HCT116 (cell line): ENCODE data around the gene BACH1. TPM values are rescaled to one million over a fixed set of nuclear protein-coding genes. Genes with fewer than 3 reads are reported as not detected.

Source experiments
- ATAC-seq: fragments of 200-7000 bp; cut with Tn5 transposase; 2 replicates; pipeline ENCODE4 v1.9.1; 2020; ENCODE audit warnings: mild to moderate bottlenecking, moderate library complexity
- BruUV-seq: library from RNA; stranded (reverse); fragments of 400-500 nt; replicated peaks from 2 replicates; lab custom pipeline; 2021; lab: Mats Ljungman, UMichigan
- CTCF ChIA-PET: fragments of 300-600 bp; sonication (Branson Sonifier 250); formaldehyde crosslinking; loops from one replicate; lab custom pipeline; 2021; ENCODE audit warnings: antibody characterized with exemption; lab: Charles Lee
- POLR2A ChIA-PET: fragments of 300-600, 350-600 bp; sonication (Branson Sonifier 250); formaldehyde crosslinking; loops from one replicate; lab custom pipeline; 2021; ENCODE audit warnings: antibody characterized with exemption; lab: Charles Lee
- RAD21 ChIA-PET, 2 experiments: fragments of 300-600 bp; sonication (Branson Sonifier 250); formaldehyde crosslinking; loops; one replicate each; lab custom pipeline; 2023; ENCODE audit warnings: low total read pairs in 2 of 2; ENCODE audit not compliant: uncharacterized antibody in 2 of 2, unreplicated experiment in 2 of 2, low non-redundant PET in 1 of 2; lab: Charles Lee
- DNase-seq: peaks from one replicate; pipeline ENCODE4 v3.0.0-alpha.2; 2010; ENCODE audit warnings: low read depth, low spot score
- H2AFZ ChIP-seq: fragments of 200-600 bp; shearing (Covaris generic), sonication (generic); 2 replicates; pipeline ENCODE4 v1.6.1; 2017; ENCODE audit warnings: low read depth, mixed run types, mixed read lengths, antibody characterized with exemption, low read length; ENCODE audit not compliant: poor library complexity, severe bottlenecking
- H3K27ac ChIP-seq: 2 replicates; pipeline ENCODE4 v1.5.1; 2012; ENCODE audit warnings: low read depth, low read length
- H3K27me3 ChIP-seq: fragments of 200-600 bp; sonication (generic); 2 replicates; pipeline ENCODE4 v1.6.1; 2016; ENCODE audit warnings: mixed run types, low read length, mixed read lengths; ENCODE audit not compliant: insufficient read depth
- H3K36me3 ChIP-seq, 2 experiments: fragments of 200-500 bp in 1 of 2; fragments of 200-600 bp in 1 of 2; sonication (Bioruptor generic) in 1 of 2; sonication (generic) in 1 of 2; 2 replicates each; pipeline versions ENCODE4 v1.5.1 to v1.6.1; 2014 to 2016; ENCODE audit warnings: low read length in 2 of 2, inconsistent platforms in 1 of 2, mixed read lengths in 1 of 2, mixed run types in 1 of 2; ENCODE audit not compliant: insufficient read depth in 2 of 2, control insufficient read depth in 1 of 2
- H3K4me1 ChIP-seq, 2 experiments: fragments of 200-600 bp in 1 of 2; sonication (generic) in 1 of 2; 2 replicates each; pipeline versions ENCODE4 v1.5.1 to v1.6.1; 2012 to 2017; ENCODE audit warnings: low read length in 2 of 2, inconsistent platforms in 1 of 2, mild to moderate bottlenecking in 1 of 2, mixed read lengths in 1 of 2, mixed run types in 1 of 2, moderate library complexity in 1 of 2; ENCODE audit not compliant: insufficient read depth in 2 of 2, control insufficient read depth in 1 of 2
- H3K4me2 ChIP-seq: fragments of 200-600 bp; sonication (generic); 2 replicates; pipeline ENCODE4 v1.6.1; 2017; ENCODE audit warnings: mixed run types, low read length, mixed read lengths
- H3K4me3 ChIP-seq, 2 experiments: fragments of 200-600 bp in 1 of 2; sonication (generic) in 1 of 2; replicated peaks in 1 of 2; 2 replicates each; pipeline ENCODE4 v1.5.1; 2011 to 2016; ENCODE audit warnings: low read length in 2 of 2, control low read depth in 1 of 2, low read depth in 1 of 2, mild to moderate bottlenecking in 1 of 2, mixed read lengths in 1 of 2, mixed run types in 1 of 2
- H3K79me2 ChIP-seq: fragments of 200-600 bp; sonication (generic); 2 replicates; pipeline ENCODE4 v1.6.1; 2017; ENCODE audit warnings: mild to moderate bottlenecking, mixed run types, low read length, moderate library complexity, mixed read lengths; ENCODE audit not compliant: insufficient read depth
- H3K9ac ChIP-seq: fragments of 200-600 bp; sonication (generic); 2 replicates; pipeline ENCODE4 v1.6.1; 2016; ENCODE audit warnings: low read length, mixed read lengths
- H3K9me2 ChIP-seq: fragments of 200-600 bp; sonication (generic), shearing (Covaris generic); 2 replicates; pipeline ENCODE4 v1.6.1; 2017; ENCODE audit warnings: mixed run types, mild to moderate bottlenecking, moderate library complexity; ENCODE audit not compliant: insufficient read depth
- H3K9me3 ChIP-seq, 2 experiments: fragments of 200-500 bp in 1 of 2; fragments of 200-600 bp in 1 of 2; sonication (Bioruptor generic) in 1 of 2; sonication (generic) in 1 of 2; 2 replicates each; pipeline ENCODE4 v1.6.1; 2014 to 2017; ENCODE audit warnings: low read length in 2 of 2, mixed read lengths in 2 of 2, inconsistent platforms in 1 of 2, low read depth in 1 of 2, mild to moderate bottlenecking in 1 of 2, mixed run types in 1 of 2, moderate library complexity in 1 of 2; ENCODE audit not compliant: control insufficient read depth in 1 of 2, insufficient read depth in 1 of 2
- H4K20me1 ChIP-seq: fragments of 200-600 bp; sonication (generic), shearing (Covaris generic); 2 replicates; pipeline ENCODE4 v1.6.1; 2017; ENCODE audit warnings: mixed run types, mild to moderate bottlenecking, moderate library complexity; ENCODE audit not compliant: insufficient read depth
- ATF3 ChIP-seq: IDR thresholded peaks from 2 replicates; pipeline ENCODE4 v1.6.1; 2012
- CEBPB ChIP-seq: IDR thresholded peaks from 2 replicates; pipeline ENCODE4 v1.6.1; 2012; ENCODE audit warnings: low read depth
- CTCF ChIP-seq, 3 experiments: fragments of 200-600 bp in 1 of 3; sonication (generic) in 1 of 3; IDR thresholded peaks in 2 of 3; conservative IDR thresholded peaks in 1 of 3; 2 replicates each; pipeline ENCODE4 v1.5.1; 2012 to 2017; ENCODE audit warnings: low read depth in 2 of 3, low read length in 2 of 3, antibody characterized with exemption in 1 of 3, borderline replicate concordance in 1 of 3, control low read depth in 1 of 3, mild to moderate bottlenecking in 1 of 3, mixed read lengths in 1 of 3, mixed run types in 1 of 3, moderate library complexity in 1 of 3; ENCODE audit not compliant: insufficient read depth in 1 of 3
- EZH2 ChIP-seq: fragments of 200-600 bp; sonication (generic); IDR thresholded peaks from 2 replicates; pipeline ENCODE4 v1.6.1; 2017; ENCODE audit warnings: antibody characterized with exemption, mixed run types
- MAX ChIP-seq: IDR thresholded peaks from 2 replicates; pipeline ENCODE4 v1.6.1; 2012
- RAD21 ChIP-seq: IDR thresholded peaks from 2 replicates; pipeline ENCODE4 v1.6.1; 2012; ENCODE audit warnings: low read depth, mild to moderate bottlenecking
- REST ChIP-seq: IDR thresholded peaks from 2 replicates; pipeline ENCODE4 v1.6.1; 2012; ENCODE audit warnings: low read depth
- ZFX ChIP-seq: fragments of 450-650 bp; IDR thresholded peaks from 2 replicates; pipeline ENCODE4 v1.6.1; 2017
- intact Hi-C: fragments of 100-400 bp; cut with micrococcal nuclease; formaldehyde crosslinking; loops from 2 replicates; pipeline ENCODE4 v1.10.0; 2022
- total RNA-seq: library from RNA; stranded (reverse); gene quantifications from one replicate; pipeline ENCODE4 v1.2.1, GENCODE V29; 2021; ENCODE audit not compliant: unreplicated experiment

The BACH1 gene
- total RNA-seq, 1 experiment from 2014 or later, result 28.4 TPM

- intact Hi-C loops, result loop anchor here (1.0 to 10.0 kb wide), 3 partner anchors 208 to 1713 kb away; no protein-coding TSS in a partner anchor
- no TSS peak for BruUV-seq
- H3K9me2 ChIP-seq, result no peaks in the 10 kb centered on the region
- peak; percentile 67 for DNase-seq
- ATAC-seq, result peak; percentile 88
- H3K27me3 ChIP-seq, result no peaks in the 10 kb centered on the region
- no peaks in the 10 kb centered on the region for H3K4me1 ChIP-seq
- CTCF ChIA-PET, result interaction anchor here (0.7 to 3.9 kb wide), 9 partner anchors 11 to 297 kb away, joined by 3 to 35 read pairs (median 4); no protein-coding TSS in a partner anchor
- RAD21 ChIA-PET, result interaction anchor here (1.0 to 1.3 kb wide), 2 partner anchors 207 to 281 kb away, joined by 3 read pairs; no protein-coding TSS in a partner anchor
- no peak overlapping the region for H3K27ac ChIP-seq
- TF ChIP-seq CEBPB (no peak), MAX (no peak), REST (no peak), EZH2 (no peak), RAD21 (peak; percentile 77), ATF3 (no peak), ZFX (no peak), CTCF (IDR thresholded peaks at IDR 0.05 in 2 of 3, conservative IDR thresholded peaks at IDR 0.05 in 1 of 3; ENCODE audit: borderline replicate concordance in 1 of 3, insufficient read depth in 1 of 3, low read depth in 2 of 3, low read length in 2 of 3) (peak; percentile 59 to 82 (median 61); a peak in 5 of 6 replicates)
- no peak overlapping the region for H3K4me2 ChIP-seq
- POLR2A ChIA-PET, result no interaction called here
- no peak overlapping the region for H2AFZ ChIP-seq
- H3K4me3 ChIP-seq, result no peak overlapping the region
- H3K9ac ChIP-seq, result no peak overlapping the region
- no peaks in the 10 kb centered on the region for H3K79me2 ChIP-seq
- no peaks in the 10 kb centered on the region for H3K36me3 ChIP-seq
- H3K9me3 ChIP-seq, result no peaks in the 10 kb centered on the region
- no peaks in the 10 kb centered on the region for H4K20me1 ChIP-seq
Observed at GRCh38 chr21:29372063-29372802, 73.5 kb downstream of the BACH1 start.
